Stimulated activated CD4-positive, alpha-beta T cell treated with anti-CD3 and anti-CD28 coated beads, Interleukin-15, amount 100 ng/mL, for 24 hours (primary cell): ENCODE measurements around the gene NRIP3.

Source experiments
- DNase-seq: peaks from one replicate; pipeline ENCODE4 v3.0.0-alpha.2; 2020

Gene NRIP3

GRCh38 chr11:9003573-9004182 is at the start of gene NRIP3:
TSS of gene NRIP3 (minus strand) at chr11:9004001. CDS start at chr11:9003935, 66 bp downstream.
- peak; percentile 78 for DNase-seq

- no peak for DNase-seq
Measured at GRCh38 chr11:9052316-9052715, 48.5 kb upstream of the NRIP3 start.

GRCh38 chr11:9049959-9050358 is 46.2 kb upstream of the NRIP3 start:
- DNase-seq, result no peak

GRCh38 chr11:9047964-9048523 is 44.2 kb upstream of the NRIP3 start:
- no peak for DNase-seq

- DNase-seq, result no peak
Measured at GRCh38 chr11:9046481-9046880, 42.7 kb upstream of the NRIP3 start.

GRCh38 chr11:9042488-9042887 is 38.7 kb upstream of the NRIP3 start:
- DNase-seq, result no peak

- no peak for DNase-seq
Measured at GRCh38 chr11:9041747-9042146, 37.9 kb upstream of the NRIP3 start.

- DNase-seq, result no peak
Measured at GRCh38 chr11:9040410-9040809, 36.6 kb upstream of the NRIP3 start.

GRCh38 chr11:9039863-9040262 is 36.1 kb upstream of the NRIP3 start:
- DNase-seq, result no peak

GRCh38 chr11:9039198-9039597 is 35.4 kb upstream of the NRIP3 start:
- no peak for DNase-seq

GRCh38 chr11:9038541-9038940 is 34.7 kb upstream of the NRIP3 start:
- no peak for DNase-seq

GRCh38 chr11:9037963-9038362 is 34.2 kb upstream of the NRIP3 start:
- DNase-seq, result no peak

GRCh38 chr11:9037046-9037780 is 33.4 kb upstream of the NRIP3 start:
- DNase-seq, result no peak

- DNase-seq, result no peak
Measured at GRCh38 chr11:9030601-9031000, 26.8 kb upstream of the NRIP3 start.

GRCh38 chr11:9029422-9029821 is 25.6 kb upstream of the NRIP3 start:
- DNase-seq, result no peak

GRCh38 chr11:9028581-9028980 is 24.8 kb upstream of the NRIP3 start:
- DNase-seq, result no peak

GRCh38 chr11:9025101-9025850 is 21.5 kb upstream of the NRIP3 start:
- no peak for DNase-seq

GRCh38 chr11:9022961-9023680 is 19.3 kb upstream of the NRIP3 start:
- no peak for DNase-seq

- no peak for DNase-seq
Measured at GRCh38 chr11:9020916-9021315, 17.1 kb upstream of the NRIP3 start.

GRCh38 chr11:9019861-9020260 is 16.1 kb upstream of the NRIP3 start:
- DNase-seq, result no peak

- DNase-seq, result no peak
Measured at GRCh38 chr11:9017773-9018172, 14.0 kb upstream of the NRIP3 start.

- DNase-seq, result no peak
Measured at GRCh38 chr11:9016916-9017642, 13.3 kb upstream of the NRIP3 start.
